GM10266 (cell line): ENCODE data around the gene FYN.
"Not testable (repeated sequence)": the region's sequence is repeated elsewhere in the genome, so short reads cannot be mapped to it uniquely, and the experiment has no call there.

ENCODE experiments used
- DNase-seq: peaks from one replicate; pipeline ENCODE4 v3.0.0; 2012; ENCODE audit errors: extremely low spot score
- TF ChIP-seq, protein P1 (sequence below): IDR thresholded peaks from 2 replicates; pipeline ENCODE4 v1.5.1; 2012; ENCODE audit warnings: mild to moderate bottlenecking, low read depth; ENCODE audit not compliant: control insufficient read depth, insufficient read depth; ENCODE audit errors: missing control alignments

FYN gene

DNA sequence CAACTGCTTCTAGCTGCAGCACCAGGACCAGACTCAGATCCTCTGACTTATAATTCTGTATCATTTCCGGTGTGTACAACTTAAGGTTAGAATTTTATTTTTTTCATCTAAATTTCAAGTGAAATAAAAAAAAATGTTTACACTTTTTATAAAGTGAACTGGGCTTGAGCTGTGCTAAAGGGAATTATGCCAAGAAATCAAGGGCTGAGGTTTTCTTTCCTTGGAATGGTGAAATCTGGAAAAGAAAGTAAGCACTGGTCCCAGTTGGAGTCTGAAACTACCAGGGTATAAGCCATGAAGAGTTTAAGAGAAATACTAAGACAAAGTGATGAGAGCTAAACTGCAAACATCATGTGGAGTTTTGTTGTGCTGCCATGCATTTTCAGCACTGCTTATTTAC lies 21.7 kb upstream of the FYN start:
- no peak for DNase-seq
- TF ChIP-seq, protein P1, sequence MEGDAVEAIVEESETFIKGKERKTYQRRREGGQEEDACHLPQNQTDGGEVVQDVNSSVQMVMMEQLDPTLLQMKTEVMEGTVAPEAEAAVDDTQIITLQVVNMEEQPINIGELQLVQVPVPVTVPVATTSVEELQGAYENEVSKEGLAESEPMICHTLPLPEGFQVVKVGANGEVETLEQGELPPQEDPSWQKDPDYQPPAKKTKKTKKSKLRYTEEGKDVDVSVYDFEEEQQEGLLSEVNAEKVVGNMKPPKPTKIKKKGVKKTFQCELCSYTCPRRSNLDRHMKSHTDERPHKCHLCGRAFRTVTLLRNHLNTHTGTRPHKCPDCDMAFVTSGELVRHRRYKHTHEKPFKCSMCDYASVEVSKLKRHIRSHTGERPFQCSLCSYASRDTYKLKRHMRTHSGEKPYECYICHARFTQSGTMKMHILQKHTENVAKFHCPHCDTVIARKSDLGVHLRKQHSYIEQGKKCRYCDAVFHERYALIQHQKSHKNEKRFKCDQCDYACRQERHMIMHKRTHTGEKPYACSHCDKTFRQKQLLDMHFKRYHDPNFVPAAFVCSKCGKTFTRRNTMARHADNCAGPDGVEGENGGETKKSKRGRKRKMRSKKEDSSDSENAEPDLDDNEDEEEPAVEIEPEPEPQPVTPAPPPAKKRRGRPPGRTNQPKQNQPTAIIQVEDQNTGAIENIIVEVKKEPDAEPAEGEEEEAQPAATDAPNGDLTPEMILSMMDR = no peak

DNA sequence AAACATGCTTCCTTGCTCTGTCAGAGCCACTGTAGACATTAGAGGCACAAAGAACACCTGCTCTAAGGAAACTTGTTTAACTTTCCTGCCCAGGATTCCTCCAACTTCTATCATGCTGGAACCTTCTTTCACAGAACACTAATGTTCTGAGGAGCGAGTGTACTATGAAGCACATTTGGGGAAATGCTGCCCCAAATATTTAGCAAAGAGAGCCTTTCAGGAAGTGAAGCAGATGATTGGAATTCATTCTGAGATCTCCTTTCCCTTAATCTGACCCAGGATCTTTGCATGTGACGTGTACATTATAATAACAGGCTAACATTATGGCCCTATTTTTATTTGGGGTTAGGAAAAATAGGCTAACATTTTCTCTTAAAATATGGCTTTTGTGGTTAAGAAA lies 21.0 kb upstream of the FYN start:
- DNase-seq = no peak

DNA sequence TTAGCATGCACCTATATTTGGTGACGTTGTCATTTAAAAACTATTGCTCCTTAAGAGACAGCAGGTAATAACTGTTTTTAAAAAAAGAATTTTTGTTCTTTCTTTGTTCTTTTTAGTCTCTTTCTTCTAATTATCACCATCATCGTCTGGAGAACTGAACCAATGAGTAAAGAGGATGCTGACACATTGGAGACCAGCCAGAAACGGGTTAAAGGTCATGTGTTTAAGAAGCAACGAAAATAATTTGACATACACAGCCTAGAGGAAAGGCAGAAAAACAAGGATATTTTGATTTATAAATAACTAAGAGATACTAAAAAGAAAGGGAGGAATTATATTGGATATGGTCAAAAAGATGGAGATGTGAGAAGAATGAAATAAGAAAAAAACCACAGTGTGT lies 19.2 kb upstream of the FYN start:
- TF ChIP-seq, protein P1 = no peak
- no peak for DNase-seq

More for the DNA sequence above, 21.0 kb upstream of the FYN start:
- TF ChIP-seq, protein P1 = no peak

DNA sequence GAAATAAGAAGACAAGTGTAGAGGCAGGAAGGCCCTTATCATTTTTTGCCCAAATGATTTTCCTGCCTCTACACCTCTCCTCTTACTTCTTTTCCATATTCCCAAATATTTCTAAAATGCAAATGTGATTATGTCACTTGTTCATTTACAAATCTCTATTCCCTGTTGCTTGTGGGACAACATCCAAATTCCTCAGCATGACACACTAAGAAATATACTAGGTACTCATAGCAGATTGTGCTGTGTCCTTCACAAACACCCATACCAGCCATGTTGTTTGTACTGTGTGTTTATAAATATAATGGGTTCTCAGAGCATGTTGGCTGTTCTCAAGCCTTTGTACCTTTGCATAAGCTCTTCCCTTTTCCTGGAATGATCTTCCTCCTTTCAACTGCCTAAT lies 17.7 kb upstream of the FYN start:
- no peak for DNase-seq
- TF ChIP-seq, protein P1 = no peak

DNA sequence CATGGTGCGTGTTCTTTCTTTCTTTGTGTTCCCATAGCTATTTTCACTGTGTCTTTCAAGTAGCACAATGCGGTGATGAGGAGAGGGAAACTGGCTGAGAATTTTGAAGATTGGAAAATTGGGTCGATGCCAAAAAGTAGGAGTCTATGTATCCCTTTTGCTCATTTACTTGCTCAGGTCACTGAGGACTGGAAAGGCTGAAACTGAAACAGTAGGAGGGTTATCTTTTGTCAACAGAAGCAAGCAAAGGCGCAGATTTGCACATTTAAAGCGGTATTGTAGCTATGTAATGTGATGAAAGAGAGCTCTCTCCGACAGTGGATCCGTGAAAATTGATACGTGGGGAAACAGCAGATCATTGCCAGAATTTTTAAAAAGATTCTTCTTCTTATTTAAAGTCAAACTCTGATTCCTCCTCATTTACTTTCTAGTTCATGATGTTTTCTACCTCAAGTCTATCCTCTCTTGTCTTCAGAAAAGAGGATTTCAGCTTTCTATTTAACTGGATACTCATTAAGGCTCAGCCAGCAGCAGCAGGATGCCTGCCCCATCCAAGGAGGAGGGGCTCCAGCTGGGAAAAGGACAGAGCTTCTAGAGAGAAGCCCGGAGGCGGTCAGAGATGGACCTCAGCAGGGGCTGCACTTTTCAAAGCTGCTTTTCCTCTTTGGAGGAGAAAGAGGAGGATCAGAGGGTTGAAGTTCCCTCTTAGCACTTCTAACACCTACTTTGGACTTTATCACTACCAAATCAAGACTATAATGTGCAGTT lies 15.9 kb upstream of the FYN start:
- TF ChIP-seq, protein P1 = no peak
- DNase-seq = no peak

DNA sequence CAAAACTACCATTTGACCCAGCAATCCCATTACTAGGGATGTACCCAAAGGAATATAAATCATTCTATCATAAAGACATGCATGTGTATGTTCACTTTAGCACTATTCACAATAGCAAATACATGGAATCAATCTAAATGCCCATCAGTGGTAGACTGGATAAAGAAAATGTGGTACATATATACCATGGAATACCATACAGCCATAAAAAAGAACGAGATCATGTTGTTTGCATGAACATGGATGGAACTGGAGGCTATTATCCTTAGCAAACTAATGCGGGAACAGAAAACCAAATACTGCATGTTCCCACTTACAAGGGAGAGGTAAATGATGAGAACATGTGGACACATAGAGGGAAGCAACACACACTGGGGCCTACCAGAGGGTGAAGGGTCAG lies 13.5 kb upstream of the FYN start:
- DNase-seq = not testable (repeated sequence)

DNA sequence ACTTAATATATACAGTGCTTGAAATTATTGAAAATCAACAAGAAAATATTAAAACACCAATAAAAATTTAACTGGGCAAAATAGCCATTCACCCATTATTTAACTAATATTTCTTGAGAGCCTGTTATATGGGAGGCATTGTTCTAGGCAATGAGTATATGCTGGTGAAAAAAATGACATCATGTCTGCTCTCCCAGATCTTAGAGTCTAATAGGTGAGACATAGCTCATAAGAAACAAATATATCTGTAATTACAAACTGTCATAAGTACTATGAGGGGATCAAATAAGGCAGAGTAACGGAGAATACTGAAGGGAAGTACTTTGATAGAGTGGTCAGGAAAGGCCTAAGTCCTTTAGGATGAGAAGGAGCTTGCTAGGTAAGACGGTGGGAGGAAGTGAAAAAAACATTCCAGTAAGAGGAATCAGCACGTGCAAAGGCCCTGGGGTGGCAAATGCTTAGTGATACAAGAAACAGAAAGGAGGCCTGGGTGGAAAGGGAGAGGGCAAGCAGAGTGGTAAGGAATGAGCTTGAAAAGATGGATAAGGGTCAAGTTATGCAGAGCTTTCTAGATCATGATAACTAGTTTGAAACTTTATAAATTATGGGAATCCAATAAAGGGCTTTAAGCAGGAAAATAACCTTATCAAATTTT lies 12.2 kb upstream of the FYN start:
- TF ChIP-seq, protein P1 = no peak
- DNase-seq = no peak
